RPMI8226 (cell line): Measurements from ENCODE around the gene ZNF561.

ENCODE experiments used
- DNase-seq: peaks from one replicate; pipeline ENCODE4 v3.0.0-alpha.2; 2015

The ZNF561 gene

GRCh38 chr19:9570255-9570654 lies 50.8 kb downstream of the ZNF561 start:
- DNase-seq = no peak

DNA sequence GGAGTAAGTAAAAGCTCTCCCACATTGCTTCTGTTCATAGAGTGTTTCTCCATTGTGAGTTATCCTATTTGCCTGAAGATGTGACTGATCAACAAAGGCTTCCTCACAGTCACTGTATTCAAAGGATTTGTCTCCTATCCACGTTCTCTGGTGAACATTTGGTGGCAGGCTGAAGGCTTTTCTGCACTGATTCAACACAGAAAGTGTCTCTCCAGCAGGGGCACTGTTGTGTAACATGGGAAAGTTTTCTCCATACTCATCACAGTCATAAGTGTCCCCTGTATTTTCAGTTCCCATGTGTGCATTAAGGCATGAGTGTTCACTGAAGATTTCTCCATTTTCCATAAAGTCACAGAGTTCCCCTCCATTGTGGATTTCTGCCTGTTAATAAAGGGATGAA lies 54.3 kb downstream of the ZNF561 start:
- no peak for DNase-seq

DNA sequence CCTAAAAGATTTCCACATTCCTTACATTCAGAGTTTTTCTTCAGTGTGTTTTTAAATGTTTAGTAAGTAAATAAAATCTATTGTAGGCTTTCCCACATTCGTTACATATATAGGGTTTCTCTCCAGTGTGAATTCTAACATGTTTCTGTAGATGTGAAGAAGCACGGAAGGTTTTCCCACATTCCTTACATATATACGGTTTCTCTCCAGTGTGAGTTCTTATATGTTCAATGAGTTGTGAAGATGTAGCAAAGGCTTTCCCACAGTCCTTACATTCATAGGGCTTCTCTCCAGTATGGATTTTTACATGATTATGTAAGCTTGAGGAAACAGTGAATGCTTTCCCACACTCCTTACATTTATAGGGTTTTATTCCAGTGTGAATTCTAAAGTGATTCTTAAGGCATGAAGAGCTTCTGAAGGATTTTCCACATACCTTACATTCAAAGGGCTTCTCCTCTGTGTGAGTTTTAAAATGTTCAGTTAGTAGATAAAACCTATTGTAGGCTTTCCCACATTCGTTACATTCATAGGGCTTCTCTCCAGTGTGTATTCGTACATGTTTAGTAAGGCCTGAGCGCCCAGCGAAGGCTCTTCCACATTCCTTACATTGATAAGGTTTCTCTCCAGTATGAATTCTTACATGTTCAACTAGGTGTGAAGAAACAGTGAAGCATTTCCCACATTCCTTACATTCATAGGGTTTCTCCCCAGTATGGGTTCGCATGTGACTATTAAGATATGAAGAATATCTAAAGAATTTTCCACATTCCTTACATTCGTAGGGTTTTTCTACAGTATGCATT lies 54.9 kb downstream of the ZNF561 start:
- no peak for DNase-seq
